Activated T-cell treated with anti-CD3 and anti-CD28 coated beads, Interleukin-2, amount 50 U/mL, for 24 hours (primary cell): ENCODE data around the gene RNF31.
A peak's percentile ranks its signal among the peaks of the same experiment; 100 is the strongest.

ENCODE experiments used
- DNase-seq: peaks from one replicate; pipeline ENCODE4 v3.0.0-alpha.2; 2020
- H3K27ac Mint-ChIP-seq: 2 replicates; pipeline ENCODE4 v1.8.0; 2020; ENCODE audit warnings: mild to moderate bottlenecking, mixed read lengths
- H3K27me3 Mint-ChIP-seq: 2 replicates; pipeline ENCODE4 v1.8.0; 2020; ENCODE audit warnings: mixed read lengths
- H3K36me3 Mint-ChIP-seq: 2 replicates; pipeline ENCODE4 v1.8.0; 2020; ENCODE audit warnings: low read depth, mixed read lengths
- H3K4me1 Mint-ChIP-seq: 2 replicates; pipeline ENCODE4 v1.8.0; 2020; ENCODE audit warnings: low read depth, mixed read lengths
- H3K4me3 Mint-ChIP-seq: 2 replicates; pipeline ENCODE4 v1.8.0; 2020; ENCODE audit warnings: mild to moderate bottlenecking, moderate library complexity, mixed read lengths
- H3K9me3 Mint-ChIP-seq: 2 replicates; pipeline ENCODE4 v1.8.0; 2020; ENCODE audit warnings: mixed read lengths

The RNF31 gene

DNA sequence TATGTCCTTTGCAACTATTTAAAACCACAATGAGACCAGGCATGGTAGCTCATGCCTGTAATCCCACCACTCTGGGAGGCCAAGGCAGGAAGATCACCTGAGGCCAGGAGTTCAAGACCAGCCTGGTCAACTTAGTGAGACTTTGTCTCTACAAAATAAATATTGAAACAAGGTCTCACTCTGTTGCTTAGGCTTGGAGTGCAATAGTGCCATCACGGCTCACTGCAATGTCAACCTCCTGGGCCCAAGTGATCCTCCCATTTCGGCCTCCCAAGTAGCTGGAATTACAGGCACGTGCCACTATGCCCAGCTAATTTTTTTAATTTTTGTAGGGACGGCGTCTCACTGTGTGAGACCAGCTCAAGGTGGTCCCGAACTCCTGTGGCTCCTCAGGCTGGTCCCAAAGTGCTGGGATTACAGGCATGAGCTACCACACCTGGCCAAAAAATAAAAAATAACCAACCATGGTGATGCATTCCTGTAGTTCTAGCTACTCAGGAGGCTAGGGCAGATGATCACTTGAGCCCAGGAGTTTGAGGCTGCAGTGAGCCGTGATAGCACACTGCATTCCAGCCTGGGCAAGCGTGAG is 17.8 kb upstream of the RNF31 start:
- H3K4me3 Mint-ChIP-seq, result no peak overlapping the region
- DNase-seq, result no peak
- H3K27ac Mint-ChIP-seq, result no peak overlapping the region
- H3K4me1 Mint-ChIP-seq, result peaks cover 18% of the 10 kb centered on the region
- no peaks in the 10 kb centered on the region for H3K27me3 Mint-ChIP-seq
- H3K36me3 Mint-ChIP-seq, result peaks cover 4% of the 10 kb centered on the region
- no peaks in the 10 kb centered on the region for H3K9me3 Mint-ChIP-seq

DNA sequence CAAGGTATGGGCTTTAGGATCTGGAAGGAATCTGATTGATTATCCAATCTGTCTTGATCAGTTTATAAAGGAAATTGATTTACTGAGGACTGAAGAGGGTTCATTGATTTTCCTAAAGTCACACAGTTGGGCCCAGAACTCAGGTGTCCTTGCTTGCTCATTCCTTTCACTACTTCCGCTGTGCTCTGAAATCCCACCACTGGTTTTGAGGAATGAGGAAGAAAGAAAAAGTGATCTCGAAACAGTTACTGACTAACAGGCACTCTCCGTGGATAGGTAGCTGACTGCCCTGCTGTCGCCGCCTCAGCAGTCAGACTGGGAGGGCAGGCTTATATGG is 16.9 kb upstream of the RNF31 start, which contains the start of gene FITM1:
Gene FITM1 (plus strand): TSS at position 280 of the 337 bp plus-strand sequence. CDS start 905 bp downstream, outside the sequence.
- no peak within 1 kb of the TSS for H3K4me3 Mint-ChIP-seq
- no peaks in the 10 kb centered on the region for H3K9me3 Mint-ChIP-seq
- no peaks in the 10 kb centered on the region for H3K27me3 Mint-ChIP-seq
- no peak within 1 kb of the TSS for H3K27ac Mint-ChIP-seq
- peaks cover under 1% of the 10 kb centered on the region for H3K36me3 Mint-ChIP-seq
- H3K4me1 Mint-ChIP-seq, result peaks cover 22% of the 10 kb centered on the region
- no peak for DNase-seq

DNA sequence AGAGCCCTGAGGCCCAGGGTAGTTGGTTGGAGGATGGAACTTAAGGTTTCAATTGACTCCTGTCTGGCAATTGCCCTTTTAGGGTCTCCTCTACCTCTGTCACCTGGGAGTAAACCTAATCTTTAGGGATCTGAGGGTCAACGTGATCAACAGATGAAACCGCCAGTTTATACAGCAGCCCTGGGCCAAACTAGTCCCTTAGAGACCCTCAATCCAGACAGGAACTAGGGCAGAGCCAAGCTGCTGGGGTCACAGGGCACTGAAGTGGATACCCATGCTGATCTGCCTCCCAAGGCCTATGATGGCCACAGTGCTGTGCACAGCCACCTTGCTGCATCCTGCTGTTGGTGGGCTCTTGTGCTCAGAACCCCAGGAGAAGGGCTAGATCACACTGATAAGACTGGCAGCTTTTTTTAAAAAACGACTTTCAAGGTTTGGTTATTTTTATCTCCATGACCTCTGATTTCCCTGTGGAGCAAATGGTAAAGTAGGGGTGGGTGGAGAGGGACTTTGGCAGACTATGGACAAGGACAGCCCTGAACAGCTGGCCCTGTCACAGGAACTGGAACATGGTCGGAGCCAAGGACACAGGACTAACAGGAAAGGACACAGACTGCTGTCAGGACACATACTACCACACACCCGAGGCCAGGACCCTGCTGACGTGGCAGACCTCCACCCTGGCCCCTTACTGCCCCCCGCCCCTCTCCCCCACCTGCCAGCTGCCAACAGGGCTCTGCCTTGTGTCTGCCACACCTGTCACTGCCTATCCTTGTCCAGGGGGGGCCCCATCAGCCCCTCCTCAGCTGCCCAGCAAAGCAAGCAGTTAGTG is 16.4 kb upstream of the RNF31 start:
- no peaks in the 10 kb centered on the region for H3K9me3 Mint-ChIP-seq
- H3K4me1 Mint-ChIP-seq, result peaks cover 25% of the 10 kb centered on the region
- DNase-seq, result no peak
- no peak overlapping the region for H3K27ac Mint-ChIP-seq
- no peaks in the 10 kb centered on the region for H3K36me3 Mint-ChIP-seq
- H3K27me3 Mint-ChIP-seq, result no peaks in the 10 kb centered on the region
- no peak overlapping the region for H3K4me3 Mint-ChIP-seq

DNA sequence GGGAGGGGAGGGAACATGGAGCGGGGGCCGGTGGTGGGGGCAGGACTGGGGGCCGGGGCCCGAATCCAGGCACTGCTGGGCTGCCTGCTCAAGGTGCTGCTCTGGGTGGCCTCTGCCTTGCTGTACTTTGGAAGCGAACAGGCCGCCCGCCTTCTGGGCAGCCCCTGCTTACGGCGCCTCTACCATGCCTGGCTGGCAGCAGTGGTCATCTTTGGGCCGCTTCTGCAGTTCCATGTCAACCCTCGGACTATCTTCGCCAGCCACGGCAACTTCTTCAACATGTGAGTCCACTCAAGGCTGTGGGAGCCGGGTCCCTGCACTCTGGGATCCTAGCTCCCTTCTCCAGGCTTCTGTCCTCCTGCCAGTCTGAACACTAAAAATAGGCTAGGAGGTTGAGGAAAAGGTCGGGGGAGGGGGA is 15.7 kb upstream of the RNF31 start:
- Mint-ChIP-seq H3K27ac (peak overlapping the region; percentile 77), H3K27me3 (no peaks in the 10 kb centered on the region), H3K4me1 (peaks cover 27% of the 10 kb centered on the region), H3K9me3 (no peaks in the 10 kb centered on the region), H3K36me3 (peaks cover 2% of the 10 kb centered on the region), H3K4me3 (no peak overlapping the region)
- DNase-seq, result no peak

DNA sequence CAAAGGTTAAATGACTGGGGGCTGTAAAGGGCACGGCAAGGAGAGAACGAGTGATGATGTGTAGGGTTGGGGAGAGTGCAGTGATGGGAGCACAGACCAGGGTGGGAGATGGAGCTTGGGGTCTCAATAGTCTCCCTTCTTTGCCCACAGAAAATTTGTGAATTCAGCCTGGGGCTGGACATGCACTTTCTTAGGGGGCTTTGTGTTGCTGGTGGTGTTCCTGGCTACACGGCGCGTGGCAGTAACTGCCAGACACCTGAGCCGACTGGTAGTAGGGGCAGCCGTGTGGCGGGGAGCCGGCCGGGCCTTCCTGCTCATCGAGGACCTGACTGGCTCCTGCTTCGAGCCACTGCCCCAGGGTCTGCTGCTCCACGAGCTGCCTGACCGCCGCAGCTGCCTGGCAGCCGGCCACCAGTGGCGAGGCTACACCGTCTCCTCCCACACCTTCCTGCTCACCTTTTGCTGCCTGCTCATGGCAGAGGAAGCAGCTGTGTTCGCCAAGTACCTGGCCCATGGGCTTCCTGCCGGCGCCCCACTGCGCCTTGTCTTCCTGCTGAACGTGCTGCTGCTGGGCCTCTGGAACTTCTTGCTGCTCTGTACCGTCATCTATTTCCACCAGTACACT is 15.1 kb upstream of the RNF31 start:
- H3K9me3 Mint-ChIP-seq, result no peaks in the 10 kb centered on the region
- no peaks in the 10 kb centered on the region for H3K27me3 Mint-ChIP-seq
- peak overlapping the region; percentile 91 for H3K27ac Mint-ChIP-seq
- peak overlapping the region; percentile 33 for H3K4me3 Mint-ChIP-seq
- peaks cover 8% of the 10 kb centered on the region for H3K36me3 Mint-ChIP-seq
- DNase-seq, result peak; percentile 68
- H3K4me1 Mint-ChIP-seq, result peaks cover 33% of the 10 kb centered on the region

DNA sequence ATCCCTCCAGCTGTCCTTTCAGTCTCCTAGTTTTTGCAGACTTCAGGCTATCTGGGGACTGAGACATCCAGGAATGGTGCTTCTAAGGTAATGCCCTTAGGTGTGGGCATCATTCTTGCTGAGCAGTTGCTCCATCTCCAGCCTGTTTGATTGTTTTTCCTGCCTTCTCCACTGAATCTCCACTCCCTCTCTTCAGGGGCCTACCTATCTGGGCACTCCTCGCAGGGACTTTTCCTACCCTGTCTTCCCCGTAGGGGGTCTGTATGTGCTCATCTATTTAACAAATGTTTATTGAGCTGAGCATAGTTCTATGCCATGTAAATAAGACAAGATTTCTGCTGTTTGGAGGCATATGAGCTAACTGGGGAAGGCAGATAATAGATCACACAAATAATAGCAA is 14.3 kb upstream of the RNF31 start:
- DNase-seq, result no peak
- H3K27me3 Mint-ChIP-seq, result no peaks in the 10 kb centered on the region
- peaks cover 39% of the 10 kb centered on the region for H3K4me1 Mint-ChIP-seq
- no peaks in the 10 kb centered on the region for H3K9me3 Mint-ChIP-seq
- H3K36me3 Mint-ChIP-seq, result peaks cover 16% of the 10 kb centered on the region
- no peak overlapping the region for H3K4me3 Mint-ChIP-seq
- peak overlapping the region; percentile 91 for H3K27ac Mint-ChIP-seq

DNA sequence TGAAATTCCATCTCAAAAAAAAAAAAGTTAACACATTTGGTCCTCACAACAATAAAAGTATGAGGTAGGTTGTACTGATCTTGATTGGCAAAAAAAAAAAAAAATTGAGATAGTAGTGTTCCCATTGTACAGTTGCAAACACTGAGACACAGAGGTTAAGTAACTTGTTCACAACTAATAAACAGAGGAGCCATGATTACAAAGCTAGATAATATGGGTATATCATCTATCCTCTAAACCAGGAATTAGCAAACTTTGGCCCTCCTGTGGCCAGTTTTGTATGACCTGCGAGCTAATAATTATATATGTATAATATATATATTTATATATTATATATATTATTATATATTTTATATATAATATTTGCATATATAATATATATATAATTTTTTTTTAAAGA is 13.6 kb upstream of the RNF31 start:
- Mint-ChIP-seq H3K27ac (no peak overlapping the region), H3K4me1 (peaks cover 46% of the 10 kb centered on the region)

DNA sequence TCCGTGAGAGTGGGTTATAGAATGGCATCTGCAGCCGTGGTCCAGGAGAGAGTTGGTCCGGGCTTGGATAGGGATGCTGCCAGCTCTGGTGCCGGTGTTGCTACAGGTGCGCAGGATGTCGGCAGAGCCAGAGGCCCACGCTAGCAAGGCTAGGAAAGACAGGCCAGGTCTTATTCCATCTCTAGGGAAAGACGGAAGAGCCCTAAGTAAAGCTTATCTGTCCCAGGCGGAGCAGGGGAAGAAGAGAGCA is 11.8 kb upstream of the RNF31 start:
- Mint-ChIP-seq H3K27ac (peak overlapping the region; percentile 87), H3K27me3 (no peaks in the 10 kb centered on the region), H3K4me3 (peak overlapping the region; percentile 93), H3K4me1 (peaks cover 58% of the 10 kb centered on the region), H3K9me3 (no peaks in the 10 kb centered on the region), H3K36me3 (peaks cover 39% of the 10 kb centered on the region)
- DNase-seq, result no peak

More for the DNA sequence above, 13.6 kb upstream of the RNF31 start:
- Mint-ChIP-seq H3K27me3 (no peaks in the 10 kb centered on the region), H3K36me3 (peaks cover 24% of the 10 kb centered on the region), H3K9me3 (no peaks in the 10 kb centered on the region), H3K4me3 (no peak overlapping the region)
- DNase-seq, result no peak

DNA sequence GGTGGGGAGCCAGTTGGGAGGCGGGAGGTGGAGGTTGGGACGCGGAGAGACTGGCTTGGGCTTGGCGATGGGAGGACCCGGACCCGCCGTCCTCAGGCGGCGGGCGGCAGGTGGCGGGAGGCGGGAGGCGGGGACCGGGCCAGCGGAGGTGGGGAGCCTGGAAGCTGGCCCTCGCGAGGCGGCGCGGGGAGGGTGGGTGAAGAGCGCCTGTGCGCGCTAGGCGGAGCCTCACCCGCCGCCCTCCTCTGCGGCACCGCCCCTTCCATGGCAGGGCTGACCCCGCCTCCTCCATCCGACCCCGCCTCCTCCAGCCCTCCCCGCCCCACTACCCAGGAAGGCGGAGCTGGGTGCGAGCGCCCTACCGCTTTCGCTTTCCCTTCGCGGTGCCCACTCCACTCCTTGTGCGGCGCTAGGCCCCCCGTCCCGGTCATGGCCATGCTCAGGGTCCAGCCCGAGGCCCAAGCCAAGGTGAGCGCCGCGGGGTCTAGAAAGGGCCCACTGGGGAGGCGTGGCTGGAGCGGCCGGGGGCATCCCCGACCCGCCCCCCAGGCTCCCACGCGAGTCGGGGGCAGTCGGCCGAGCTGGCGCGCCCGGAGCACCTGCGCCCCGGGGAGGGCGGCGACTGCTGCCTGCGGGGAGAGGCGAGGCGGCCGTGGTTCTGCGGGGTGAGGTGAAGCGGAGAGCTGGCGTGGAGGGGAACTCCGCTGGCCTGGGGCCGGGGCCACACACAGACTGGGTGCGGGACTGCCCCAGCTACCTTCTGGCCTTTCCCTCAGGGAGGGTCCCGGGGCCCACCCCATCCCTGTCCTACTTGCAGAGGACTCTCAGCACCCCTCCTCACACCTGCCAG is 11.2 kb upstream of the RNF31 start, which contains the start of gene PSME1:
Gene PSME1 (plus strand): TSS at position 361 of the 850 bp plus-strand sequence. CDS start 69 bp downstream, at position 430.
- Mint-ChIP-seq H3K27ac (peak within 1 kb of the TSS; percentile 94), H3K4me1 (peaks cover 58% of the 10 kb centered on the region), H3K27me3 (no peaks in the 10 kb centered on the region), H3K4me3 (peak within 1 kb of the TSS; percentile 93), H3K36me3 (peaks cover 44% of the 10 kb centered on the region), H3K9me3 (no peaks in the 10 kb centered on the region)
- DNase-seq, result peak; percentile 98

DNA sequence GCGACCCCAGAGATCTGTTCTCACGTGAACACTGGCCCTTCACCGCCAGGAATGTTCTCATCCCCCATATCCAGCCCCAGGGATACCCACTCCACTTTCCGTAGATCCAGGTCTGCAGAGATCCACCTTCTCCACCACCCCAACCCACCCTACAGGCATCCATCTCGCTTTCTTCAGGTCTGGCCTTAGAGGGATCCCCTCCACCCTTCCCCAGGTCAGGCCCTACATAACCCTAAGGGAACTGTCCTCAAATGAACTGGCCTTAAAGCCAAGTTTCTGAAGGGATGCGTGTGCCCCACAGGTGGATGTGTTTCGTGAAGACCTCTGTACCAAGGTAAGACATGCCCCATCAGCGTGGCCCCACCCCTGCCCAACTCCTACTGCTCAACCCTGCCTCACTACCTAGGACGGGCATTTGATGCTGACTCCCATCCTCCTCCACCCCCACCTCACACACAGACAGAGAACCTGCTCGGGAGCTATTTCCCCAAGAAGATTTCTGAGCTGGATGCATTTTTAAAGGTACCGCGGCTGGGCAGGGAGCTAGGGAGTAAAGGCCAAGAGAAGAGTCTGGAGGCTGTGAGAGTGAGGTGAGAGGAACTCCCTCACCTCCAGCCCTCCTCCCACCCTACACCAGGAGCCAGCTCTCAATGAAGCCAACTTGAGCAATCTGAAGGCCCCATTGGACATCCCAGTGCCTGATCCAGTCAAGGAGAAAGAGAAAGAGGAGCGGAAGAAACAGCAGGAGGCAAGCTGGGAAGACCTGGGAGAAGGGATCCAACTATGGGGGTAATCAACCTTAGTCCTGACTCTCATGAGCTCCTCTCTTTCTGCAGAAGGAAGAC is 10.4 kb upstream of the RNF31 start:
- DNase-seq, result no peak
- Mint-ChIP-seq H3K36me3 (peaks cover 50% of the 10 kb centered on the region), H3K4me3 (peak overlapping the region; percentile 93), H3K9me3 (no peaks in the 10 kb centered on the region), H3K4me1 (peaks cover 59% of the 10 kb centered on the region), H3K27me3 (no peaks in the 10 kb centered on the region), H3K27ac (peak overlapping the region; percentile 94)

DNA sequence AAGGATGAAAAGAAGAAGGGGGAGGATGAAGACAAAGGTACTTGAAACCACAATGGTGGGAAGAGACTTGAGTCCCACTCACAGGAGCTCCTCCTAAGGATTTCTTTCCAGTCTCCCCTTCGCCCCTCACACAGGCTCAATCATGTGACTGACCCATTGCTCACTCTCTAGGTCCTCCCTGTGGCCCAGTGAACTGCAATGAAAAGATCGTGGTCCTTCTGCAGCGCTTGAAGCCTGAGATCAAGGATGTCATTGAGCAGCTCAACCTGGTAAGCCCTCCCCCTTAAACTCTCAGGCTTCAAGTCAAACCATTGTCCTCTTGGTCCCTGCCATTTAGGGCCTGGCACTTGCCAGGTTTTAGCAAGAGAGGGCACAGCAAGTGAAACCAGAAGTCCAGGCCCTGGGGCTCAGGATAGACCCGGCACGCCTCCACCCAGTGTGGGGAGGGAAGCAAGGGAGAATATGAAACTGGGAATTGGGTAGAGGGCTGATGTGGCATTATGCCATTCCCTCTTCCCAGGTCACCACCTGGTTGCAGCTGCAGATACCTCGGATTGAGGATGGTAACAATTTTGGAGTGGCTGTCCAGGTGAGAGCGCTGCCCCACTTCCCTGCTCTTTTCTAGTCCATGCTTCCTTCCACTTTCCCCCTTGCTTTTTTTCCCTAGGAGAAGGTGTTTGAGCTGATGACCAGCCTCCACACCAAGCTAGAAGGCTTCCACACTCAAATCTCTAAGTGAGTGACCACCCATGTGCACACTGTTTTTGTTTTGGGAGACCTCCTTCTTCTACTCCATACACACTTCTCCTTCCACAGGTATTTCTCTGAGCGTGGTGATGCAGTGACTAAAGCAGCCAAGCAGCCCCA is 9.5 kb upstream of the RNF31 start:
- peaks cover 56% of the 10 kb centered on the region for H3K4me1 Mint-ChIP-seq
- no peak for DNase-seq
- no peaks in the 10 kb centered on the region for H3K27me3 Mint-ChIP-seq
- peak overlapping the region; percentile 94 for H3K27ac Mint-ChIP-seq
- H3K4me3 Mint-ChIP-seq, result peak overlapping the region; percentile 93
- no peaks in the 10 kb centered on the region for H3K9me3 Mint-ChIP-seq
- H3K36me3 Mint-ChIP-seq, result peaks cover 59% of the 10 kb centered on the region

DNA sequence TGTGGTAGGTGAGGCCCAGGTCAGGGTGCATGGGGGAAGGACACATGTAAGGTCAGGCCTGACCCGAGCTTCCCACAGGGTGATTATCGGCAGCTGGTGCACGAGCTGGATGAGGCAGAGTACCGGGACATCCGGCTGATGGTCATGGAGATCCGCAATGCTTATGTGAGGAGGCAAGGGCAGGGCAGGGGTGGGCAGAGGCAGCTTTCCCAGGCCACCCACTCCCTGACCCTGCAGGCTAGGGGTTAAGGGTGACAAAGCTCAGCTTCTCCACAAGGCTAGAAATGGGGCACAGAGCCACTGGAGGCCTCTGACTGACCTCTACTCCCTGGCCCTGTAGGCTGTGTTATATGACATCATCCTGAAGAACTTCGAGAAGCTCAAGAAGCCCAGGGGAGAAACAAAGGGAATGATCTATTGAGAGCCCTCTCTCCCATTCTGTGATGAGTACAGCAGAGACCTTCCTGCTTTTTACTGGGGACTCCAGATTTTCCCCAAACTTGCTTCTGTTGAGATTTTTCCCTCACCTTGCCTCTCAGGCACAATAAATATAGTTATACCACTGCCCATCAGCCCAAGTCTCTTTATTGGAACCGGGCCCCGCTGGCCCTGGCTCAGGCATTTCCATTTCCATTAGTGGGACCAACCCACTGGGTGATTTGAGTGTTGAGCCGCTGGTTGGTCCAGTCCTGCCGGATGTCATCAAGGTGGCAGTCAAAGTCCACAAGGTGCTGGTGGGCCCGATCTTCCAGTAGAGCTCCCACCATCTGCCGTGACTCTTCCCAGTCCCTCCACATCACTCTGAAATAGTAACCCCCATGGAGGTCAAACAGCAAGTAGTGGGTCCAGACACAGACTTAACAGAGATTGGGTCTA is 8.7 kb upstream of the RNF31 start:
- DNase-seq, result no peak
- Mint-ChIP-seq H3K4me3 (peak overlapping the region; percentile 98), H3K27ac (peak overlapping the region; percentile 79), H3K36me3 (peaks cover 68% of the 10 kb centered on the region), H3K4me1 (peaks cover 60% of the 10 kb centered on the region), H3K9me3 (no peaks in the 10 kb centered on the region), H3K27me3 (no peaks in the 10 kb centered on the region)
